GM19455 (cell line): Measurements from ENCODE around the gene NACC2.
"Not testable (repeated sequence)": the region's sequence is repeated elsewhere in the genome, so short reads cannot be mapped to it uniquely, and the experiment has no call there.

Experiments
- ATAC-seq: cut with Tn5 transposase; IDR thresholded peaks from one replicate; pipeline ENCODE4 v1.9.1; 2021; ENCODE audit not compliant: unreplicated experiment

NACC2 gene

GRCh38 chr9:136081826-136082495, 13.1 kb downstream of the NACC2 start:
- ATAC-seq = no peak

DNA sequence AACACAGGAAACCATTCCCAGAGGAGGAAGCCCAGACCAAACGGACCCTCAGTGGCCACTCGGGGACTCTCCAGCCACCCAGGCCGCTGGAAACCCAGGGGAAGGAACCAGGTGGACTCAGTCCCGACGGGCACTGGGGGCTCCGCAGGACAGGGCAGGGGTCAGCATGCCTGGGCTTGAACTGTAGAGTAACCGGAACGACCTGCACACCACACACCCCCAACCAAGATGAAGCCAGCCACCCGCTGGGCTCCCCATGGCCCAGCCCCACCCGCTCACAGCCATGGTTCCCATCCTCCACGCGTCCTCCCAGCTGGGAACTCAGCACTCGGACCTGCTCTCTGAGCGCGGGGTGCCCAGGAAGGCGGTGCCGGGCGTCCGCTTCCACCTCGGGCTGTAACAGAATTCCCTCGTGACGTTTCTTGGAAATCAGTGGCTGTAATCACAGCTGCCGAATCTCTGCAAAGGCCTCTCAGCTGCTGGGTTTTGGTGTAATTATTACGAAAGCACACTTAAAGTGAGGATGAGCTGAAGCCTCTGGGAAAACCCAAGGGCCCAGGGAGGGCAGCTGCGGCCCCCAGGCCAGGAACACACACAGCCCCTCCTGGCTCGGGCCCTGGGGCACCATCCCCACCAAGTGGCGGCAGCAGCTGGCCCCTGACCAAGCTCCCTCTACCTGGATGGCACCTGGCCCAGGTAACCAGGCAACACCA, 13.8 kb downstream of the NACC2 start:
- ATAC-seq = no peak

GRCh38 chr9:136080716-136081112, 14.4 kb downstream of the NACC2 start:
- no peak for ATAC-seq

DNA sequence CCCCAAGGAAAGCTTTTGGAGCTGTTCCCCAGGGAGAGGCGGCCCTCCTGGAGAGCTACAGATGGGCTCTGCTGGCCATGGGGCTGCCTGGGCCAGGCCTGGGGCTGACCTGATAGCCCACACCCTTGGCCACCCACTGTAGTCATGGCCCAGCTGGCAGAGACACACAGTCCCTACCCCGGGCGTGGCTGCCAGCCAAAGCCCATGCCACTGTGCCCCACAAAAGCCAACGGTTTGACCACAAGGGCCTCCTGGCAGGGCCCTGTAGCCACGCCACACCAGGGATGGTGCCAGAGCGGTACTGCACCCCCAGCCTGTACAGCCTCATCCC, 15.2 kb downstream of the NACC2 start:
- no peak for ATAC-seq

- ATAC-seq = no peak
Measured at GRCh38 chr9:136079211-136079915, 15.7 kb downstream of the NACC2 start.

DNA sequence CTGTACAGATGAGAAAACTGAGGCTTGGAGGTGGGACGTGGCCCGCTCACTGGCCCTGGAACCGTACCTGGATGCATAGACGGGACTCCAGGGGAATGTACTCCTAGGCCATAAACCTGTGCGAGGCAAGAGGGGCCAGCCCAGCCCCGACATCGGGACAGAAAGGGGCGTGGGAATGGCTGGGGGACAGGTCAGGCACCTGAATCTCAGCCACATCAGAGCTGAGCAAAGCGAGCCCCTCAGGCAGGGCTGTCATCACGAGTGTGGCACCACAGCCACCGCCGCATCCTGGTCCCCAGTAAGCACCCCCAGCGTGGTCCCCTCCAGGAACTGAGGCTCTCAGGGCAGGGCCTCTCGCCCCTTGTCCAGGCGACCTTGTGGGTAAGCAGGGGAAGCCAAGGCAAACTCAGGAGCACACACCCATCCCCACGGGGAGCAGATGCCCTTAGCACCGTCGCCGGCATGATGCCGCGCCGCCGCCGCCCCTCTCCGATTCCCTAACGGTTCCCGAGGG, 16.5 kb downstream of the NACC2 start:
- ATAC-seq = no peak

DNA sequence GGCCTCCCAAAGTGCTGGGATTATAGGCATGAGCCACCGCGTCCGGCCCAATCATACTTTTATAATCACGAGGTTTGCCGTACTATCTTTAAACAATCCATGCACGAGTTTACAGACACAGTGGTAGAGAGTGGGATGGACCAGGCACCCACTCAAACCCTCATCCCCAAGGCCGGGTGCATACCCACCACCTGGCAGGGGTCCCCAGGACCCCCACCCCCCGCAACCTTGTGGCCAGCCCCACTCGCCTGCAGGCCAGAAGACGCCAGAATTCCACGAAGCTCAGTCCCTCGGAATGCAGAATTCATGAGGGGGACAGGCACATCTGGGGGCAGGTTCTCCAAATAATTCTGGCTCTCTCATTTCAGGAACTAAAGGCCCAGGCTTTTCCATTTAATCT, 17.1 kb downstream of the NACC2 start:
- no peak for ATAC-seq

GRCh38 chr9:136077491-136077890, 17.6 kb downstream of the NACC2 start:
- no peak for ATAC-seq

GRCh38 chr9:136075881-136076678, 19.0 kb downstream of the NACC2 start:
- ATAC-seq = no peak

DNA sequence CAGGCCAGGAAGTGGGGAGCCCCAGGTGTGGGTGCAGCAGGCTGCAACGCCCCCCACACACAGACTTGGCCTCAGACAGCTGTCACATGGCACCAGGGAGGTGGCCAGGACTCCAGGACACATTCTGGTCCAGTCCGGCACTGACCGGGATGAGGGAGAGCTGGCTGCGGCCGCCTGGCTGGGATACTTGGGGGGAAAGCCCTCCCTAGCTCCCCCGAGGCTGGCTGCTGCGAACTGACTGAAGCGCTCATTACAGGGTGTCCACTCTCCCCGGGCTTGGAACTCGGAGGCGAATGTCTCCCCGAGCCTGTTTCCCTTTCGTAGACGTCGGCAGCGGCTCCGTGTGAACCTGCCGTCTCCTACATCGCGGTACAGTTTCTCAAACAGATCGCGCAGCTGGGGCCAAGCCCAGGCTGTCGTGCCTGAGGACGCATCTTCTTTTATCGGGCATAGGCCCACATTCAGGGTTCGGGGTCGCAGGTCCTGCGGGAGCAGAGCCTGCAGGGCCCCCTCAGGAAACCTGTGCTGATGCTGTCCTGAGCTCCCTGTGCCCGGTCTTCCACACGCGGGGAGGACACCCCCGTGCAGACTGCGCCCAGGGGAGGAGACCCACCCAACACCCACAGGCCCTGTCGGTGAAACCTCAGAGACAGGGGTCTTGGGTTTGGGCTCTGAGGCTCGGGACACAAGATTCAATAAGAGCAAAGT, 19.8 kb downstream of the NACC2 start:
- ATAC-seq = no peak

- ATAC-seq = no peak
Measured at GRCh38 chr9:136074706-136075105, 20.4 kb downstream of the NACC2 start.

- no peak for ATAC-seq
Measured at GRCh38 chr9:136062657-136063439, 32.2 kb downstream of the NACC2 start.

DNA sequence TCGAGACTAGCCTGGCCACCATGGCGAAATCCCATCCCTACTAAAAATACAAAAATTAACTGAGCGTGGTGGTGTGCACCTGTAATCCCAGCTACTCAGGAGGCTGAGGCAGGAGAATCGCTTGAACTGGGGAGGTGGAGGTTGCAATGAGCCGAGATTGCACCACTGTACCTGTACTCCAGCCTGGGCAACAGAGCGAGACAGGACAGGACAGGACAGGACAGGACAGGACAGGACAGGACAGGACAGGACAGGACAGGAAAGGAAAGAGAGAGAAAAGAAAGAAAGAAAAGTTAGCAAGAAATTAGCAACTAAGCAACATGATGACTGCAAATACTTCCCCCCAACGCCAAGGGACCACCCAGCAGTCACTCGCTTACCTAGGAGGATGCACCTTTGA, 33.2 kb downstream of the NACC2 start:
- ATAC-seq = not testable (repeated sequence)

- no peak for ATAC-seq
Measured at GRCh38 chr9:136061405-136061804, 33.7 kb downstream of the NACC2 start.

DNA sequence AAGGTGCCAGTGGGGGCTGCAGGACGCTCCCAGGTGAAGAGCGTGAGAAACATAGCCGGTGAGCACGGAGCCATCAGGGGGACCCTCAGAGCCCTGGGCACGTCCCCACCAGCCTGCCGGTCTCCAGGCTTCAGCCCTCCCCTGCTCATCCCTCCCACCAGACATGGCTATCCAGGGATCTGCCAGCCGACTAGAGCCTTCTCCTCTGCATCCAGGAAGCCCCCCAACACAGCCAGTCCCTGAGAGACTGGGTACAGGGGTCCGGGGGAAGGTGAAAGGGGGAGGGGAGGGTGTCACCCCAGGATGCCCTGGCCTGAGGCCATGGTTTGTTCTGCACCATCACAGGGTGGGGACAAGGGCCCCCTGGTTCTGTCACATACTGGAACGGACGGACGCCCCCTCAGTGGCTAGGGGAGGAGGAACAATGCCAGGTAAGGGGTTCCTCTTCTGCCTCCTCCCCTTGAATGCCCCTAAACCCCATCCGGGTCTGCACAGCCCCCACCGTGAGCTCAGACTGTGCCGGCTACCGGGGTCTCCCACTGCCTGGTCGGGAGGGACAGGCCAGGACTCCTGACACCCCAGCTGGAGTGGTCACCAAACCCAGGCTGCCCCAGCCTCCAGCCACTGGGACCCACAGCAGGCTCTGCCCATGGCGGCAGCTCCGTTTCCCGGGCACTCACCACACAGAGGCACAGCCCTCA, 34.3 kb downstream of the NACC2 start:
- no peak for ATAC-seq

DNA sequence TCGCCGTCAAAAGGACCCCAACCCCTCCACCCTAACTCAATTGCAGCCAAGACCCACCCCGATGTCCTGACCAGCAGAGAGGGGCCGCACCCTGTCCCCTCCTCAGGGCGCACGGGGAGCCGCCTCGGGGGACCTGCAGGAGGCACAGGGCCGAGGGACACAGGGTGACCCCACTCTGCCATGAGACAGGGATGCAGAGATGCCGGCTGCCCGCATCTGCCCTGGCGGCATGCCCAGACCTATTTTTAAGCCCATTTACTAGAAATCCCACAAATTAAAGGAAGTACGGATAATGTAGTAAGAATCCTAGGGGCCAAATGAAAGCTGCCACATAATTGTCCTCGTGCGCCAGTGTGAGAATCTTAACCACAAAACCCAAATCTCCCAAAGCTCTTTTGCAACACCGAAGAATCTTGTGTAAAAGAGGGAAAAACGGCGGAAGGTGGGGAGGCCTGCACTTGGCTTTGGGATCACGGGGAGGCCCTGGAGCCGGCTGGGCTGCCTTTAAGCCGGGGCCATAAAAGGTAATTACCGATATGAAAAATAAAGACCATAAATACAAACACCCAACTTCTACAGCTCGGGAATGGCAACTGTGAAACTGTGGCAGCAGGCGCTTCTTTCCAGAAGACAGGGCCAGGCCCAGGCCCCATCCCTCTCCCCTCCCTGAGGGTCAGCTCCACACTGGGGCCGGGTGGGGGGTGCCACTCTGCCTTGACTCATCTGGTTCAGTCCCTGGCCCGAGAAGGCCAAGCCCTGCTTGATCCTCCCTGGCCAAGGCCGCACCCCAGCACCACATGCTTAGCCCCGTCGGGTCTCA, 35.0 kb downstream of the NACC2 start:
- no peak for ATAC-seq

GRCh38 chr9:136059321-136059791, 35.7 kb downstream of the NACC2 start:
- ATAC-seq = no peak

DNA sequence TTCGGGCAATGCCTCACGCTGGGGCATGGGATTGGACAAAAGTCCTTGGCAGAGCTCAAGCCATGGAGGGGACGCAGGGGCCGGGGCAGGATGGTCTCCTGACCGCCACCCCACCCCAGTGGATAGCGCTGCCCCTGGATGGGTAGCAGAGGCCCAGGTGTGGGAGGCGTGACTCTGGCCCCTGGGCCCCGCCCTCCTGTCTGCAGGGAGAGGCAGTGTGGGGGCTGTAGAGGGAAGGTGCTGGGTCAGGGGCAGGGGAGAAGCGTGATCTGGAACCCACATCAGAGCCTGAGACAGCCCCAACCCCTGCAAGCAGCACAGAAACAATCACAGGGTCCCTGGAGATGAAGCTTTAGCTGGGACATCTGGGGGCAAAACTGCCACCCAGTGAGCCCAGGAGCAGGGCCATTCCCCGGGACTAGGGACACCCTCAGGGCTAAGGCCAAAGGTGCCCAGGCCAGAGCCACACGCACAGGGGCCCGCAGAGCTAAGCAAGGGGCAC, 36.2 kb downstream of the NACC2 start:
- ATAC-seq = no peak
